ENCODE measurements around the gene LAMA3. TPM values are rescaled to one million over a fixed set of nuclear protein-coding genes. Genes with fewer than 3 reads are reported as not detected.

The LAMA3 gene
- total and polyA plus RNA-seq, 4 donors: 0.26 to 3.9 (median 0.37) TPM

DNA sequence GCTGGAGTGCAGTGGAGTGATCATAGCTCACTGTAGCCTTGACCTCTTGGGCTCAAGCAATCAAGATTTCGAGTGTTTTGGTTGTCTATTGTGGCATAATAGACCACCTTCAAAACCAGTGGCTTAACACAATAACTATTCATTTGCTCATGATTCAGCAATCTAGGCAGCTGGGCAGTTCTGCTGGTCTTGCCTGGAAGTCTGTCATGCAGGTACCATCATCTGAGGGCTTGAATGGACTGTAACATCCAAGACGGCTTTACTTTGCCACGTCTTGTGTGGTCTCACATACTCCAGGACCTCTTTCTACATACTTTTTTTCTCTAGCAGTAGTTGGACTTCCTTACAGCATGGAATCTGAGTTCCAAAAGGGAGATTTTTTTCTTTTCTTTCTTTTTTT lies 13.4 kb upstream of the LAMA3 start (continued):
- TF ChIP-seq REST (IDR thresholded peaks at IDR 0.05) (no peak), FOXA2 (IDR thresholded peaks at IDR 0.05) (no peak)

DNA sequence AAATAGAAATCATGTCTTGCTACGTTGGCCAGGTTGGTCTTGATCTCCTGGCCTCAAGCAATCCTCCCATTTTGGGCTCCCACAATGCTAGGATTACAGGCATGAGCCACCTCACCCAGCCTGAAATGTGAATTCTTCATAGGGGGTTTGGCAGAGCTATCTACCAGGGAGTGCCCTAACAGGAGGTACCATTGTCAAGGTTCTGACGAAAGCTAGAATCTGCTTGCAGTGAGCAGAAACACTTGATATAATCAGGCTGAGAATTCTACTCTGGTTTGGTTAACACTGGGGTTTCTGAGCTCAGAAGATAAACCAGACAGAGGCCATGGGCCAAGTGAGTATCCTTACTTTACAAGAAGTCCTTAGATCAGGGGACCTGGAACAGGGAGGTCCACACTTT lies 7.2 kb upstream of the LAMA3 start:
- Histone ChIP-seq H3K27me3 (ENCODE audit: control insufficient read depth in 4 of 4, insufficient read depth in 4 of 4, low read length in 3 of 4) (peaks cover 0 to 6% (median 2%) of the 10 kb centered on the region in 4 donors), H3K4me3 (ENCODE audit: low read depth in 1 of 3, low read length in 3 of 3) (no peak overlapping the region), H3K9me3 (ENCODE audit: control insufficient read depth in 4 of 4, low read length in 3 of 4) (no peaks in the 10 kb centered on the region), H3K4me1 (ENCODE audit: control insufficient read depth in 4 of 4, insufficient read depth in 4 of 4, low read length in 3 of 4) (no peaks in the 10 kb centered on the region), H3K27ac (ENCODE audit: low read depth in 1 of 2, low read length in 2 of 2) (no peak overlapping the region), H3K9ac (ENCODE audit: low read depth in 1 of 2, low read length in 2 of 2) (no peak overlapping the region), H3K36me3 (ENCODE audit: control insufficient read depth in 4 of 4, insufficient read depth in 3 of 4, low read depth in 1 of 4, low read length in 3 of 4) (no peaks in the 10 kb centered on the region)
- DNase-seq (ENCODE audit: low spot score): no peak
- TF ChIP-seq, protein P1, sequence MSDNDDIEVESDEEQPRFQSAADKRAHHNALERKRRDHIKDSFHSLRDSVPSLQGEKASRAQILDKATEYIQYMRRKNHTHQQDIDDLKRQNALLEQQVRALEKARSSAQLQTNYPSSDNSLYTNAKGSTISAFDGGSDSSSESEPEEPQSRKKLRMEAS (IDR thresholded peaks at IDR 0.05): no peak
- no peak for TF ChIP-seq FOXA2 (IDR thresholded peaks at IDR 0.05)
- TF ChIP-seq JUND (IDR thresholded peaks at IDR 0.05): no peak
- TF ChIP-seq SP1 (IDR thresholded peaks at IDR 0.05): no peak
- TF ChIP-seq RXRA (IDR thresholded peaks at IDR 0.05): no peak
- no peak for TF ChIP-seq ATF3 (IDR thresholded peaks at IDR 0.05)
- no peak for TF ChIP-seq NR2F2 (IDR thresholded peaks at IDR 0.05)
- TF ChIP-seq YY1 (IDR thresholded peaks at IDR 0.05): no peak
- no peak for TF ChIP-seq GABPA (IDR thresholded peaks at IDR 0.05 in 1 of 2, conservative IDR thresholded peaks at IDR 0.05 in 1 of 2)
- no peak for TF ChIP-seq REST (IDR thresholded peaks at IDR 0.05)
- no peak for TF ChIP-seq EGR1 (IDR thresholded peaks at IDR 0.05; ENCODE audit: low read depth in 2 of 2)
- TF ChIP-seq CTCF (IDR thresholded peaks at IDR 0.05; ENCODE audit: low read depth, low read length, missing input control): no peak
- 88% methylated on average over 2 of the region's 2 CpGs for WGBS
